ENCODE results near the gene TOGARAM2.
"Not testable (repeated sequence)": the region's sequence is repeated elsewhere in the genome, so short reads cannot be mapped to it uniquely, and the experiment has no call there.

Gene TOGARAM2

DNA sequence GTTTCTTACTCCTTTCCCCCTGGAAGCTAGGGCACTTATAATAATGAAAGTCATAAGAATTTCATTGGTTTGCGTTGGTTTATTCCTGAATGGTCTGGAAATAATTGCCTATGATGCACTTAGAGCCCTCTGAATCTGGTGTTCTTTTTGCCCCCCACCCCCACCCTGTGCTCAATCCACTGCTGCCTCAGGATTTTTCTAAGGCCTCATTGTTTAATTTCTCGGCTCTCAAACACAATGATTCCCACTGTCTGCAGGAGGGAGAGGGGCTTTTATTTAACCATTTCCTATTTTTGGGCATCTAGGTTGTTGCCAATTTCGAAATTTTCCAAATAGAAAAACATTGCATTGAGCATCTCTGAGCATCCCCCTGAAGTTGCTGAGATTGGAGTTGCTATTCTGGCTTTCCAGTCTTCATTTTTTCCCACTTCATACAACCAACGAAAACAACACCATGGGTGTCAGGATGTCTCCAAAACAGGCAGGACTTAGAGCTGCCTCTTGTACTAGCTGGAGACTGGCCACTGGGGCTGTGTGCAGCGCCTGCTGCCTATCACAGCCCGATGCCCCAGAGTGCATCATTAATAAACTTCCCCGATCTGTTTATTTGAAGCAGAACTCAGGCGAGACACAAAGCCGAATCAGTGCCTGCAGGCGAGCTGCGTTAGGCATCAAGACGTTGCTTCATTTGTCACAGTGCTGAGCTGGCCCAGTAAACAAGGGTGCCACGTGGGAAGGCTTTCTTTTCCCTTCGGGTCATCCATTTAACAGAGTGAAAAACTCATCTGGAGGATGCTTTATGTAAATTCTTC lies 95.0 kb downstream of the TOGARAM2 start:
- DNase-seq (ENCODE audit: low spot score), result no peak

DNA sequence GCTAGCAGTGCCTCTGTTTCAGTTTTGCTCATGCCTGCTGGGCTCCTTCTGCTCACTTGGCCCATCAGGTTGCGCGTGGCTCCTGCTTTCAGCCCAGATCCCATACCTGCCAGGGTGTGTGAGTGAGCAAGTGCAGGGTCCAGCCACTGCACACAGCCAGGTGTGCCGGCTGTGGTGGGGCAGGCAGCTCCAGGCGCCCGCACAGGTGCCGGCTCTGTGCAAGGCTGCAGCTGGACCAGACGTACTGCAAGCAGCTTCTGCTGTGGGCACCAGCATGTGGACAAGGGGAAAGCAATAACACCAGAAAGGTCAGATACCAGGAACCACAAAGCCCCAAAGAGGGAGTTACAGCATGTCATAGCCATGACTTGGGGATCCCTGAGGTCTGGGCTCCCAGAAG lies 98.8 kb downstream of the TOGARAM2 start:
- DNase-seq (ENCODE audit: low spot score), result no peak

DNA sequence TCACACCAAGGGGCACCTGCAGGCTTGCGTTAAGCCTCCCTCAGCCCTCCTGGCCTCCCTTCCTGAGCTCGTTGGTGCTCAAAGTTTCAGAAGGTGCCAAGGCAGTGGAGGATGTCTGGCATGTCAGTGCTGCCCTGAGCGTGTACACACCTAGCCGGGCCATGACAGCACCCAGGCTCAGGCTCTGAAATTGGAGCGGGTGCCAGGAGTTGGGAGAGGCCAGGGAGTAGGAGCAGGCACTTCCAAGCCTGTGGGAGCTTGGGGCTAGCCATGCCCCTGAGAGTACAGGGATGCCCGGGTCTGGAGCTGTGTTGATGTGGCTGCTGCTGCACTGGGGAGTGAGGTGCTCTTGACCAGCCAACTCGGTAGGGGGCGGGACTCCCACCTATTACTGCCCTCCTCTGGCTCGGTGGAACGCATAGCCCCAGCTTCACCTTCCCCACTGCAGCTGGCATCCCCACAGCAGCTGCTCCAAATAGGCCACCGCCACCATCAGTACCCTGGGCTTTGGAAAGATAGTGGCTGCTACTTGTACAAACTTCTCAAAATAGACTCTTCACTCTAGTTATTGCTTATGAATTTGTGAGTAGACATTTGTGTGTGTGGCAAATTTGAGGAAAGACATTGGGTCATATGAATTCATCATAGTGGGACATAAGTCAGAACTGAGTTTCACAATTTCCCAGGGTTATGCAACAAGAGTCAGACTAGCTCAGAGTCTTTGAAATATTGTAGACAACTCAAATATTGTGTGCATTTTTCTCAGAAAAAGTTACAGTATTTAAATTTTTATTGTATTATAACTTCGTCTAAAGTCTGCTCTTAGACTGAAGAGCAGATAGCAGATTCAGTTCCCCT lies 100.0 kb downstream of the TOGARAM2 start:
- no peak for DNase-seq (ENCODE audit: low spot score)

DNA sequence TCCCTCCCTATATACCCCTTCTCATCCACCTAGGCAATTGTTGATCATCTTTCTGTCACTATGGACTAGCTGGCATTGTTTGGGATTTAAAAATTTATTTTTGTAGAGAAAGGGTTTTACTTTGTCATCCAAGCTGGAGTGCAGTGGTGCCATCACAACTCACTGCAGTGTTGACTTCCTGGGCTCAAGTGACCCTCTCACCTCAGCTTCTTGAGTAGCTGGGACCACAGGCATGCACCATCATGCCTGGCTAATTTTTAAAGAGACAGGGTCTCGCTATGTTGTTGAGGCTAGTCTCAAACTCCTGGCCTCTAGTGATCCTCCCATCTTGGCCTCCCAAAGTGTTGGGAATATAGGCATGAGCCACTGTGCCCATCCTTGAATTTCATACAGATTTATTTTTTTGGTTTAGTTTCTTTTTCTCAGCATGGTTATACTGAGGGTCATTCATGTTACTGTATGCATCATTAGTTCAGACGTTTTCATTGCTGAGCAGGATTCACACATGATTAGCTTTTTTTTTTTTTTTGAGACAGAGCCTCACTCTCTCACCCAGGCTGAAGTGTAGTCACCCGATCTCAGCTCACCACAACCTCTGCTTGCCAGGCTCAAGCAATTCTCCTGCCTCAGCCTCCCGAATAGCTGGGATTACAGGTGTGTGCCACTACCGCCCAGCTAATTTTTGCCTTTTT lies 101.9 kb downstream of the TOGARAM2 start:
- no peak for DNase-seq (ENCODE audit: low spot score)

DNA sequence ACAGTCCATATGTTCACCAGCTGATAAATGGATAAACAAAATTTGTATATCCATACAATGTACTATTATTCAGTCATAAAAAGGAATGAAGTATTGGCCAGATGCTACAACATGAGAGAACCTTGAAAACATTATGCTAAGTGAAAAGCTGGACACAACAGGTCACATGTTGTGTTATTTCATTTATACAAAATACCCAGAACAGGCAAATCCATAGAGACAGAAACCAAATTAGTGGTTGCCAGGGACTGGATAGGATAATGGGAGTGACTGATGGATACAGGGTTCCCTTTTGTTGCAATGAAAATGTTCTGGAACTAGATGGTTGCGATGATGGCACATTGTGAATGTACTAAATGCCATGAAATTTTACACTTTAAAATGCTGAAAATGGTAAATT lies 103.5 kb downstream of the TOGARAM2 start:
- no peak for DNase-seq (ENCODE audit: low spot score)

DNA sequence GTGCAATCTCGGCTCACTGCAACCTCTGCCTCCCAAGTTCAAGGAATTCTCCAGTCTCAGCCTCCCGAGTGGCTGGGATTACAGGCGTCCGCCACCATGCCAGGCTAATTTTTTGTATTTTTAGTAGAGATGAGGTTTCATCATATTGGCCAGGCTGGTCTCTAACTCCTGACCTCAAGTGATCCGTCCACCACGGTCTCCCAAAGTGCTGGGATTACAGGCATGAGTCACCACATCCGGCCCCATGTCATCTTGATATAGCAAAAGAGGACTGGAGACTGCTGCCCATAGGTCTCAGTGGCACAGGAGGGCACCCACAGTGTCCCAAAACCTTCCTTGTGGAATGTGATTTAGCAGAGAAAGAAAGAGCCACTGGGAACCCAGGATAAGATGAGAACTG lies 109.2 kb downstream of the TOGARAM2 start:
- DNase-seq (ENCODE audit: low spot score), result not testable (repeated sequence)

DNA sequence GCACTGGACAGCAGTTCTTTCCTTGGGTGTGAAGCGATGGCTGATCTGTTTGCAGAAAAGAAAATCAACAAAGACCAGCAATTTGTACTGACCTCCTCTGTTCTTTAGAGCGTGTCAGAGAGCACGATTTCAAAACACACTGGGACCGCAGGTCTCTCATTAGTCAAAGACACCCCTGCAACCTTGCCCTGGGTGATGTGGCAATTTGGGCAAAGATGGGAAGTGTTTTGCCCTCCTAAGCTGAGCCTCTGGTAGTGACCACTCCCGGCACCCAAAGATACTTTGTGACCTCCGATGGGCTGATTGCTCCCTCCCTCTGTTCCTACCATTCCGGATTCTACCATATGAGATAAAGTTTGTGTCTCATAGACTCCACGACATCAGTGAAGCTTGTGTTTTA lies 115.9 kb downstream of the TOGARAM2 start:
- no peak for DNase-seq (ENCODE audit: low spot score)

DNA sequence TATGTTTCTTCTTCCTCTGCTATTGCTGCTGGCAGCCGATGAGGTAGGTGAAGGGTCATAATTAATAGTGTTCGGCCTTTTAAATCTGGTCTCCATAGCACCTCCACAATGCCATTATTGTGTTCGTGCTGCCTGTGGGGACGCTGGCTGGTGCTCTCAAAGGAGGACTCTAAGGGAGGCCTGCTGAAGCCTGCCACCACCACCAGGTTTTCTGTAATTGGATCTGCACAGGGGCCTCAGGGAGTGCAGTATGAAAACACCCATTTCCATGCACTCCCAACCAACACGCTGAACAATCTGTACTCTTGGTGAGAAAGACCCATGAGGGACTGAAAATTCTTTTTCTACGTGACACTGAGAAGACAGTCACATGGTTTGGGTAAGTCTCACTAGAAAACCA lies 116.5 kb downstream of the TOGARAM2 start:
- no peak for DNase-seq (ENCODE audit: low spot score)

DNA sequence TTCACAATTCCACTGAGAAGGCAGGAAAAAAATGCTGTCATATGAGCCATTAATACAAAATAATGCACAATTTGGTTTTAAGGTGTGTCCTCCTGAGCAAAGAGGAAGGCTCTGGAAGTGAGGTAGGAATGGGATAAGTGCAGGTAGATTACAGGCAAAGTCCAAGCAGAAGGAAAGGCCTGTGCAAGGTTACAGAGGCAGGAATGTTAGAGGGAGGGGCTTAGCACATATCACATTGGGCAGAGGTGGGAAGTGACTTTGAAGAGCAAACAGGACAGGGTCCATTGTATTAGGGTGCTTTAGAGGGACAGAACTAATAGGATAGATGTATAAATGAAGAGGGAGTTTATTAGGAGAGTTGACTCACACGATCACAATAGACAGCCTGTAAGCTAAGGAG lies 119.5 kb downstream of the TOGARAM2 start:
- no peak for DNase-seq (ENCODE audit: low spot score)

Data from SW480 (cell line).